BLaER1 (cell line): Measurements from ENCODE around the gene ZRANB2.

Experiments
- H3K27ac ChIP-seq: shearing (Covaris generic); formaldehyde crosslinking; 2 replicates; pipeline ENCODE4 v1.8.1; 2022
- H3K27me3 ChIP-seq: shearing (Covaris generic); formaldehyde crosslinking; 2 replicates; pipeline ENCODE4 v1.8.1; 2022
- H3K36me3 ChIP-seq: shearing (Covaris generic); formaldehyde crosslinking; 2 replicates; pipeline ENCODE4 v1.8.1; 2022
- H3K4me1 ChIP-seq: shearing (Covaris generic); formaldehyde crosslinking; 2 replicates; pipeline ENCODE4 v1.8.1; 2022
- H3K4me2 ChIP-seq: shearing (Covaris generic); formaldehyde crosslinking; 2 replicates; pipeline ENCODE4 v1.8.1; 2022
- H3K4me3 ChIP-seq: shearing (Covaris generic); formaldehyde crosslinking; 2 replicates; pipeline ENCODE4 v1.8.1; 2022
- H3K9ac ChIP-seq: shearing (Covaris generic); formaldehyde crosslinking; 2 replicates; pipeline ENCODE4 v1.8.1; 2022
- H3K9me3 ChIP-seq: shearing (Covaris generic); formaldehyde crosslinking; 2 replicates; pipeline ENCODE4 v1.8.1; 2022
- H4K20me1 ChIP-seq: shearing (Covaris generic); formaldehyde crosslinking; 2 replicates; pipeline ENCODE4 v1.8.1; 2022
- Cebpa-rat ChIP-seq: shearing (Covaris generic); IDR thresholded peaks from 2 replicates; pipeline ENCODE4 v1.8.1; 2022

ZRANB2 gene

DNA sequence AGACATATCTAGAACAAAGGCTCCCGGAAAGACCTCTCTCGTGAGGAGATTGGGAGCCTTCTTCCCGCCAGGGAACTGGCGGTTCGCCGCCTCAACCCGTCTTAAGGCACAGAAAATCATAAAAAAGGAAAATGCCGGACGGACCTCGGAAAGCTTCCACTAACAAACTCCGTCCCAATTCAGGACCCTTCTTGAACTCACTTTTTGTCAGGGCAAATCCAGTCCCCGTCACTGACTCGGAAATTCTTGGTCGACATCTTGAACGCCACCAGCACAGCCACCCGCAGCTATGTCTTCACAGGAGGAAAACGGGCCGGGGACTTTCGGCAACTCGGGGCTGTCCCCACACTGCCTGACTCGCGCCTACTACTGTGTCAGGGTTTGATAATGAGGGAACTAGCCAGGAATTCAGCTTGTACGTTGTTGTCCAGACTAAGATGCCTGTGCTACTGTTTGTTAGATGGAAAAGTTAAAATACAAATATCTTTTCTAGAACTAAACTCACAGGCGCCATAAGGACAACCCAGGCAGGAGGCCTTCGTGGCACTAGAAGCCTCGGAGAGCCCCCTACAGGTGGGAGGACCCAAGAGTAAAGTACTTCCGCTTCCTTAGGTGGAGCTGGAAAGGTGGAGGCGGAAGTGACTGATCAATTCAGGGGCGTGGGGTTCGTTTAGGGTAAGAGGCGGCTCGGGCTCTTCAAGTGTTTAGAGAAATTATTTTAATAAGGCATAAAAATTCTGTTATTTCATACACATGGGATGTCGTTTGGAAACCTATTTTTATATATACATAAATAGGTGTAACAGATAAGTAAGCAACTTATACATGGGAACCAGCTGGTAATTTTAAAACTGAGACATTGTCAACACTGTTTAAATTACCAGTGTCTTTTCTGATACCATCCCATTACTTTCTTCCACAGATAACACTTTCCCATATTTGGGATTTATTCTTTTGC lies at the start of gene ZRANB2:
TSS of gene ZRANB2 (minus strand) at position 297 of the 958 bp plus-strand sequence. CDS start at position 257, 40 bp downstream.
- Histone ChIP-seq H3K4me1 (peaks cover 20% of the 10 kb centered on the region), H4K20me1 (peaks cover 43% of the 10 kb centered on the region), H3K27me3 (no peaks in the 10 kb centered on the region), H3K27ac (peak within 1 kb of the TSS; percentile 98), H3K36me3 (peaks cover 24% of the 10 kb centered on the region), H3K4me2 (peak within 1 kb of the TSS; percentile 83), H3K4me3 (peak within 1 kb of the TSS; percentile 88), H3K9ac (peak within 1 kb of the TSS; percentile 98), H3K9me3 (no peaks in the 10 kb centered on the region)
- TF ChIP-seq Cebpa-rat, result no peak

DNA sequence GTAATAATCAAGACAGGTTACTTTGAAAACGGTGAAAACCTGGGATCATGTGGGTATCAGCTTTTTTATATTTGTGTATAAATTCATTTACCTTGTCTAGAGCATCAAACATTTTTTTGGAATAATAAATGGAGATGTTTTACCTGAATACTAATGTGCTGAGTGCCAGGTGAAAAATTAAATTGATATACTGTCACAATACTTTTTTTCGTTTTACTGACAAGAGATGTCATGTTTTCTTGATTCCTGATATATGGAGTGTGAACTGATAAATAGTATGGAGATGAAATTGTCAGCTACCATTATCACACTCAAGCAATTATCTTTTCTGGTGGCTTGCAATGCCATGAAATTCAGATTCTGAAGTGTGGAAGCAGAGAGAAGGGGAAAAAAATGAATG lies 47.2 kb upstream of the ZRANB2 start:
- no peak overlapping the region for H3K4me2 ChIP-seq
- H4K20me1 ChIP-seq, result no peaks in the 10 kb centered on the region
- no peak overlapping the region for H3K9ac ChIP-seq
- no peak overlapping the region for H3K4me3 ChIP-seq
- H3K27ac ChIP-seq, result no peak overlapping the region
- no peaks in the 10 kb centered on the region for H3K27me3 ChIP-seq
- H3K36me3 ChIP-seq, result no peaks in the 10 kb centered on the region
- TF ChIP-seq Cebpa-rat, result no peak
- H3K9me3 ChIP-seq, result peaks cover 33% of the 10 kb centered on the region
- no peaks in the 10 kb centered on the region for H3K4me1 ChIP-seq

- no peak for TF ChIP-seq Cebpa-rat
- Histone ChIP-seq H3K27ac (no peak overlapping the region), H3K4me1 (no peaks in the 10 kb centered on the region), H3K4me3 (no peak overlapping the region), H3K9ac (no peak overlapping the region), H3K36me3 (no peaks in the 10 kb centered on the region), H3K9me3 (no peaks in the 10 kb centered on the region), H3K27me3 (no peaks in the 10 kb centered on the region), H3K4me2 (no peak overlapping the region), H4K20me1 (no peaks in the 10 kb centered on the region)
These were observed 37.3 kb upstream of the ZRANB2 start for GRCh38 chr1:71118086-71118485.

- Histone ChIP-seq H3K36me3 (no peaks in the 10 kb centered on the region), H3K4me2 (no peak overlapping the region), H3K9me3 (no peaks in the 10 kb centered on the region), H3K27ac (no peak overlapping the region), H3K27me3 (no peaks in the 10 kb centered on the region), H3K9ac (no peak overlapping the region), H3K4me3 (no peak overlapping the region), H3K4me1 (no peaks in the 10 kb centered on the region), H4K20me1 (no peaks in the 10 kb centered on the region)
- TF ChIP-seq Cebpa-rat, result no peak
These were observed 35.9 kb upstream of the ZRANB2 start for GRCh38 chr1:71116729-71117128.

- no peaks in the 10 kb centered on the region for H3K4me1 ChIP-seq
- no peak overlapping the region for H3K4me3 ChIP-seq
- H3K27me3 ChIP-seq, result no peaks in the 10 kb centered on the region
- no peak overlapping the region for H3K9ac ChIP-seq
- H3K27ac ChIP-seq, result no peak overlapping the region
- no peaks in the 10 kb centered on the region for H3K9me3 ChIP-seq
- H3K36me3 ChIP-seq, result no peaks in the 10 kb centered on the region
- TF ChIP-seq Cebpa-rat, result no peak
- H3K4me2 ChIP-seq, result no peak overlapping the region
- no peaks in the 10 kb centered on the region for H4K20me1 ChIP-seq
These were observed 26.0 kb upstream of the ZRANB2 start for GRCh38 chr1:71106658-71107322.

DNA sequence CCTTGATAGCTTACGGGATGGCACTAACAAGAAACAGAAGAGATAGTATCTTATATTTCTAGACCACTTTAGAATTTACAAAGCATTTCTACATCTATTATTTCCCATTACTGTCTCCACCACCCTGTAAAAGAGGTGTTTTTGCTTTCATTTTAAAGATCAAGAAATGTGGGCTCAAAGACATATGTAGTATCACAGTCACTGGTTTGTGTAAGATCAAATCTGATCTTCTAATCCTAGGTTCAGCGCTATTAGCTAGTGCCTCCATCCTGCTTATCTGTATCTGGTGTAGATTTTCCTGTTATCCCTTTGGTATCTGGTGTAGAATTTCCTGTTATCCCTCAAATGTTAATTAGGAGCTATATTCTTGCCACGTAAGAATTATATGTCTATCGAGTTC lies 23.6 kb upstream of the ZRANB2 start:
- Histone ChIP-seq H3K27me3 (no peaks in the 10 kb centered on the region), H3K9ac (no peak overlapping the region), H3K4me2 (no peak overlapping the region), H3K36me3 (no peaks in the 10 kb centered on the region), H3K27ac (no peak overlapping the region), H3K9me3 (no peaks in the 10 kb centered on the region), H4K20me1 (no peaks in the 10 kb centered on the region), H3K4me3 (no peak overlapping the region), H3K4me1 (no peaks in the 10 kb centered on the region)
- TF ChIP-seq Cebpa-rat, result no peak

DNA sequence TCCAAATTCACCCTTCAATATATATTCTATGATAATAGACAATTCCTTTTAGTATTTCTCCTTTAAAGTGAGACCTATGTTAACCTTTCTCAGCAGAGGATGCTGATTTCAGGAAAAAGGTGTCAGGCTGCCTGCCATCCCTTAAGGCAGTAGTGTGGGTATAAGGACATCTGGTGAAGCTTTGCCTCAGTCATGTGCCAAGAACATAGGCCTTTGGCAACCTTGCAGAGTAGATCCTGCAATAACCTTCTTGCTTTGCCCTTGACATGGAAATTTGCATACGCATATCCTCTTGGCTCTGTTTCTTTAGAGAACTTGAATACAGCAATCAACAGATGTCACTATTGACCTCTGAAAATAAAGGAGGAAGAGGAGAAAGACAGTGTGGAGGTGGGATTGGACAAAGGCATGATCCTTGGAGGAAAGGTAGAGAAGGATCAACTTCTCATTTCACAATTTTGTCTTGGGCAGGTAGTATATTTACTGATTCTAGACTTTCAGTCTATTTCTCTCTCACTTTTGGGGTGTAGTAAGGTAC lies 21.1 kb upstream of the ZRANB2 start:
- Histone ChIP-seq H3K4me2 (no peak overlapping the region), H3K27ac (no peak overlapping the region), H4K20me1 (no peaks in the 10 kb centered on the region), H3K36me3 (no peaks in the 10 kb centered on the region), H3K4me1 (no peaks in the 10 kb centered on the region), H3K9me3 (no peaks in the 10 kb centered on the region), H3K4me3 (no peak overlapping the region), H3K9ac (no peak overlapping the region), H3K27me3 (no peaks in the 10 kb centered on the region)
- TF ChIP-seq Cebpa-rat, result no peak

- no peaks in the 10 kb centered on the region for H4K20me1 ChIP-seq
- no peaks in the 10 kb centered on the region for H3K9me3 ChIP-seq
- no peak overlapping the region for H3K4me2 ChIP-seq
- no peak overlapping the region for H3K4me3 ChIP-seq
- no peak for TF ChIP-seq Cebpa-rat
- H3K4me1 ChIP-seq, result no peaks in the 10 kb centered on the region
- H3K9ac ChIP-seq, result no peak overlapping the region
- H3K27me3 ChIP-seq, result no peaks in the 10 kb centered on the region
- H3K27ac ChIP-seq, result no peak overlapping the region
- H3K36me3 ChIP-seq, result no peaks in the 10 kb centered on the region
These were observed 16.6 kb upstream of the ZRANB2 start for GRCh38 chr1:71097428-71097827.

DNA sequence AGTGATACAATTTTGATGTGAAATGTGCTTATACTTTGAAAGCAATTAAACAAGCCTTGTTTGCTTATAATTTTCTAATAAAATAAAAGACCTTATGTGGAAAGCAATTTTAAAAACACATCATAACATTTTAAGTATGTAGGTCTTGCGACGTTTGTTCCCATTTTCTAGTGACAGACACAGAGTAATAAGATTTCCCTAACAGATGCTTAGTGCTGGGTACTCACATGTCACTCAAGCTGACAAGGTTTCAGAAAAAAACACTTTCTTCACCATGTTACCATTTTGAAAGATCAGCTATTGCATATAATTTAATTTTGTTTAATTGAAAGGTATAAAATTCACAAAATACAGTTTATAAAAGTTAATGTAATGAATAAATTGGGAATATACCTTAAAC lies 14.1 kb upstream of the ZRANB2 start:
- Histone ChIP-seq H3K4me3 (no peak overlapping the region), H3K9ac (no peak overlapping the region), H4K20me1 (no peaks in the 10 kb centered on the region), H3K27ac (no peak overlapping the region), H3K4me1 (no peaks in the 10 kb centered on the region), H3K27me3 (no peaks in the 10 kb centered on the region), H3K9me3 (no peaks in the 10 kb centered on the region), H3K4me2 (no peak overlapping the region), H3K36me3 (no peaks in the 10 kb centered on the region)
- TF ChIP-seq Cebpa-rat, result no peak

DNA sequence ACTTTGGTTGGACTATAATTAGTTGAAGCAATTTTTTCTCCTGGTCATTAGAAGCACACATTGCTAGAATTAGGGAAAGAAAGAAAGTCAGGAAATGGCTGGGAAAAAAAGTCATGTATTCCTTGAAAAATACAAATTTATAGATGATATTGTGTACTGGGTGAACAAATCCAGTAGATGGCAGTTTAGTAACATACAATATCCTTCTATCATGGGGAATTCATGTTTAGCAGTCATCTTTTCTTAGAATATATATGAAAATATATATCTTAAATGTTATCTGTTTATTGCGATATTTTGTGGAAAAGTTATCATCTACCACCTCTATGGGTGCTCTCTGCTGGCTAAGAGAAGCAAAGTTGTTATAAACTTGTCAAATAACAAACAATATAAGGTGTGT lies 13.1 kb upstream of the ZRANB2 start:
- no peaks in the 10 kb centered on the region for H3K27me3 ChIP-seq
- TF ChIP-seq Cebpa-rat, result no peak
- no peaks in the 10 kb centered on the region for H3K36me3 ChIP-seq
- no peaks in the 10 kb centered on the region for H3K4me1 ChIP-seq
- H3K4me3 ChIP-seq, result no peak overlapping the region
- H3K9ac ChIP-seq, result no peak overlapping the region
- no peaks in the 10 kb centered on the region for H3K9me3 ChIP-seq
- no peaks in the 10 kb centered on the region for H4K20me1 ChIP-seq
- H3K4me2 ChIP-seq, result no peak overlapping the region
- H3K27ac ChIP-seq, result no peak overlapping the region
